Heart right ventricle (tissue), 16 donors: Measurements from ENCODE around the gene PTPRN2. TPM values are rescaled to one million over a fixed set of nuclear protein-coding genes. Genes with fewer than 3 reads are reported as not detected.

Experiments
- ATAC-seq, 8 donors: fragments of 200-7000 bp; cut with Tn5 transposase; one replicate each; pipeline ENCODE4 v1.9.1; 2020; ENCODE audit warnings: mild to moderate bottlenecking in 8 of 8, moderate library complexity in 8 of 8, moderate number of reproducible peaks in 1 of 8
- DNase-seq, 2 donors: peaks; one replicate each; pipeline ENCODE4 v3.0.0-alpha.2; 2020
- H3K27ac ChIP-seq, 10 donors: fragments of 200-600 bp; sonication (generic) in 2 of 10; one replicate each; pipeline versions ENCODE4 v1.5.0 to v1.8.0; 2020 to 2022; ENCODE audit warnings: mild to moderate bottlenecking in 3 of 10
- H3K27me3 ChIP-seq, 7 donors: fragments of 200-600 bp; one replicate each; pipeline ENCODE4 v1.8.0; 2021 to 2022; ENCODE audit warnings: mild to moderate bottlenecking in 2 of 7
- H3K36me3 ChIP-seq, 9 donors: fragments of 200-600 bp; sonication (generic) in 1 of 9; one replicate each; pipeline versions ENCODE4 v1.5.0 to v1.8.0; 2020 to 2022; ENCODE audit warnings: mild to moderate bottlenecking in 2 of 9
- H3K4me1 ChIP-seq, 9 donors: fragments of 200-600 bp; sonication (generic) in 1 of 9; one replicate each; pipeline versions ENCODE4 v1.5.0 to v1.8.0; 2020 to 2022; ENCODE audit warnings: mild to moderate bottlenecking in 4 of 9
- H3K4me3 ChIP-seq, 10 donors: fragments of 200-600 bp; sonication (generic) in 2 of 10; one replicate each; pipeline versions ENCODE4 v1.5.0 to v1.8.0; 2020 to 2022; ENCODE audit warnings: mild to moderate bottlenecking in 7 of 10, moderate library complexity in 2 of 10
- H3K9me3 ChIP-seq, 11 donors: fragments of 200-600 bp in 10 of 11; sonication (generic) in 2 of 11; one replicate each; pipeline versions ENCODE4 v1.5.0 to v1.8.0; 2013 to 2022; ENCODE audit warnings: mild to moderate bottlenecking in 2 of 11, control low read depth in 1 of 11, moderate library complexity in 1 of 11
- CTCF ChIP-seq, 9 donors: fragments of 200-600 bp; sonication (generic) in 2 of 9; IDR thresholded peaks; one replicate each; pipeline versions ENCODE4 v1.5.0 to v1.8.0; 2021 to 2022; ENCODE audit warnings: antibody characterized with exemption in 9 of 9, mild to moderate bottlenecking in 5 of 9, moderate library complexity in 1 of 9
- WGBS, 2 donors: extraction: QIAGEN DNeasy Blood & Tissue Kit; methylation state at CpG; one replicate each; pipeline ENCODE4 v1.1.7; 2013; ENCODE audit warnings: inconsistent platforms in 1 of 2; 5-methylcytosine and 5-hydroxymethylcytosine counted together
- intact Hi-C, 10 donors: fragments of 100-400 bp; cut with DNase I; formaldehyde crosslinking; loops; one replicate each; pipeline versions ENCODE4 v1.11.1 to v1.14.2; 2022
- polyA plus RNA-seq, 2 donors: library from polyadenylated mRNA; stranded (reverse); fragments of 200-250 nt; gene quantifications; one replicate each; pipeline ENCODE4 v1.2.3, GENCODE V29; 2013
- total RNA-seq, 10 donors: library from RNA; stranded (reverse); fragmentation: NEBNext Ultra II Directional in 3 of 10; extraction: Animal tissue kit (Norgen Biotek cat#: 25700) in 3 of 10; gene quantifications; one replicate each; pipeline versions ENCODE4 v1.2.1 to v1.2.4, GENCODE V29; 2021 to 2023
- donor health status: Arrhythmogenic right ventricular cardiomyopathy.
- donor health status: ischemic (EF 13 %, LVEDD 7.1; RV severe dilation, severe dysfunction).
- donor health status: healthy with polysubstance abuse.
- donor health status: DM: no; HTN: yes; CAD: no.
- donor health status: DM: no; HTN: no; CAD: no.
- donor health status: ischemic (EF 25% LVEDD 6.9; RV normal size, moderate dysfunction).
- donor health status: ischemic (EF 25% LVEDD 5.7; RV mildly dilated, moderate dysfunction).
- donor health status: healthy.
- donor health status: DM: yes; HTN: yes; CAD: no.
- donor health status: Ischemic cardiomyopathy.
- donor health status: ischemic (EF 35%, LVEDD 5.7; RV mildly dilated, moderate dysfunction).
- donor health status: nonischemic (EF 11% LVEDD 7.7; RV severe dilation, severe dysfunction).
- donor health status: DM: yes; HTN: yes; CAD: no.
- donor health status: PGD.
- donor health status: ischemic (EF 29% LVEDD 5.4; RV normal size, mild dysfunction).
- donor health status: nonischemic (EF 23%, LVEDD 6.1; RV moderate dilation, normal function).

The PTPRN2 gene
- total and polyA plus RNA-seq, 12 donors = 0.82 to 1.8 (median 1.3) TPM

- no peak overlapping the region for H3K27ac ChIP-seq
- no peaks in the 10 kb centered on the region for H3K9me3 ChIP-seq
- 78 to 94% methylated on average over 7 of the region's 7 CpGs for WGBS, 2 donors
- H3K4me3 ChIP-seq = no peak overlapping the region
- intact Hi-C loops = no loop called here
- no peak for TF ChIP-seq CTCF (IDR thresholded peaks at IDR 0.05)
- peaks cover 0 to 10% (median 0%) of the 10 kb centered on the region in 7 donors for H3K27me3 ChIP-seq
- H3K4me1 ChIP-seq = no peaks in the 10 kb centered on the region
- DNase-seq = no peak
- peaks cover 0 to 40% (median 0%) of the 10 kb centered on the region in 9 donors for H3K36me3 ChIP-seq
- no peak for ATAC-seq
Measured at GRCh38 chr7:157547102-157547501, 1040.5 kb downstream of the PTPRN2 start.

- no peak for TF ChIP-seq CTCF (IDR thresholded peaks at IDR 0.05)
Measured at GRCh38 chr7:157545681-157546060, 1042.0 kb downstream of the PTPRN2 start.

GRCh38 chr7:157544980-157545680 lies 1042.5 kb downstream of the PTPRN2 start:
- Histone ChIP-seq H3K27ac (no peak overlapping the region), H3K9me3 (no peaks in the 10 kb centered on the region), H3K4me3 (no peak overlapping the region), H3K27me3 (peaks cover 0 to 11% (median 3%) of the 10 kb centered on the region in 7 donors), H3K36me3 (peaks cover 0 to 40% (median 2%) of the 10 kb centered on the region in 9 donors), H3K4me1 (no peaks in the 10 kb centered on the region)
- no peak for TF ChIP-seq CTCF (IDR thresholded peaks at IDR 0.05)
- no peak for DNase-seq
- 89 to 91% methylated on average over 17 of the region's 17 CpGs for WGBS, 2 donors
- peak in 5 of 8 donors; percentile 13 to 48 (median 24) for ATAC-seq
- intact Hi-C loops = no loop called here

More at GRCh38 chr7:157545681-157546060, 1042.0 kb downstream of the PTPRN2 start:
- Histone ChIP-seq H3K27me3 (peaks cover 0 to 14% (median 3%) of the 10 kb centered on the region in 7 donors), H3K9me3 (no peaks in the 10 kb centered on the region), H3K4me3 (no peak overlapping the region), H3K36me3 (peaks cover 0 to 40% (median 0%) of the 10 kb centered on the region in 9 donors), H3K27ac (no peak overlapping the region), H3K4me1 (no peaks in the 10 kb centered on the region)
- intact Hi-C loops = no loop called here
- ATAC-seq = no peak
- DNase-seq = no peak
- WGBS, 2 donors = 90 to 94% methylated on average over 17 of the region's 17 CpGs

- no peak for ATAC-seq
- Histone ChIP-seq H3K4me1 (no peaks in the 10 kb centered on the region), H3K9me3 (no peaks in the 10 kb centered on the region), H3K4me3 (no peak overlapping the region), H3K27me3 (peaks cover 0 to 11% (median 3%) of the 10 kb centered on the region in 7 donors), H3K27ac (no peak overlapping the region), H3K36me3 (peaks cover 0 to 36% (median 4%) of the 10 kb centered on the region in 9 donors)
- 89 to 91% methylated on average over 19 of the region's 19 CpGs for WGBS, 2 donors
- DNase-seq = no peak
- TF ChIP-seq CTCF (IDR thresholded peaks at IDR 0.05) = no peak
- intact Hi-C loops = no loop called here
Measured at GRCh38 chr7:157544226-157544625, 1043.4 kb downstream of the PTPRN2 start.
